Epidermal melanocyte (primary cell): ENCODE results near the gene PRR23E.

Source experiments
- DNase-seq: peaks from one replicate; pipeline ENCODE4 v3.0.0; 2011; ENCODE audit warnings: low spot score; ENCODE audit not compliant: insufficient read length

PRR23E gene

DNA sequence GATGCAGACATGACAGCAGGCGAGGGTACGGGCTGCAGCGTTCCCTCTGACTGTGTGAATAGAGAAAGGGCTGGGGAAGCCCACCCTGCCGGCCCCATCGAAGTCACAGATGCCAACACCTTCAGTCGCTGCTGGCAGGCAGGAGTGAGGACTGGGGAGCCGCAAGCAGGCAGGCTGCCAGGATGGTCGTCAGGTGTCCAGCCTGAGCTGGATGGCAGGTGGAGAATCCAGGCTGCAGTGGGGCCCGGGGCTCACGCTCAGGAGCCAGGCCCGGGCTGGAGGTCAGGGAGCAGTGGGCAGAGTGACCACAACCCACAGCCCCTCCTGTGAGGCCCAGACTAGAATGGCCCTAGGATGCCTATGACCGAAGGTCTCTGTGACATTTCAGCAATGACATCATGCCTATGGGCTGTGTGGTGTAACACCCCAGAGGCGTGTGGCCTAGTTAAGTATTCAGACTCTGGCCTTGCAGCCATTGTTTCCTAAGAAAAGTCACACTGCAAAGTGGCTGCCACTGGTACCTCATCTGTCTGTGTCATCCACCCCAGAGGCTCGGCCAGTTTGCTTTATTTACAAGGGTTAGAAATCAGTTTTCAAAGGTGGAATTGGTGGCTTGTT lies 15.7 kb downstream of the PRR23E start:
- no peak for DNase-seq

GRCh38 chr3:127209155-127209839 lies 16.4 kb downstream of the PRR23E start:
- no peak for DNase-seq

GRCh38 chr3:127209840-127210653 lies 17.1 kb downstream of the PRR23E start:
- DNase-seq: no peak

DNA sequence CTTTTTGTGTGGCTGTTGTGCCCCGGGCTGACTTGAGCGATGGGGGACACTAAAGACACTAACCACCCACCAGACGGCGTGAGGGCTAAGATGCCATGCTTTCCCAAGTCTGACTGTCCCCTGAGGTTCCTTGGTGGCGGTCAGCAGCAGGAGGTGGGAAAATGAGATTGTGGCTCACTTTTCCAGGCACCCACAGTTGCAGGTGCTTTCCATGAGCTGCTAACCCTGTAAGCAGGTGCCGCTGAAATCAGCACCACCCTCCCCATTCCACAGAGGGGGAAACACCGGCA lies 17.7 kb downstream of the PRR23E start:
- no peak for DNase-seq

GRCh38 chr3:127211118-127212060 lies 18.5 kb downstream of the PRR23E start:
- no peak for DNase-seq

DNA sequence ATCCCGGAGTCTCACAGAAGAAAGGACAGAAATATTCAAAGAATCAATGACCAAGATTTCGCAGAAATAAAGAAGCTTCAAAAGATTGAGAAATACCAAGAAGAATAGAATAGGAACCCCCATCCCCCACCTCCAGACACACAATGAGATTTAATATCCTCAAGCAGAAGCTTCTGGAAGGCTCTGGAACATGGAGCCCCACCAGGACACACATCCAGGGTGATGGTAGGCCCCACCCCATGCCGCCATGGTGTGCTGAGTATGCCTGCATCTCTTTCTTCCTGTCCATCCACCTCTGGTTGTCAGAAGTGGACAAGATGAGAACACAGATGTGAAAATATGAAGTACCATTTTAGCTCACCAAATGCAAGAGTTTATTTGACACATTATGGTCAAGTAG lies 19.3 kb downstream of the PRR23E start:
- DNase-seq: no peak

DNA sequence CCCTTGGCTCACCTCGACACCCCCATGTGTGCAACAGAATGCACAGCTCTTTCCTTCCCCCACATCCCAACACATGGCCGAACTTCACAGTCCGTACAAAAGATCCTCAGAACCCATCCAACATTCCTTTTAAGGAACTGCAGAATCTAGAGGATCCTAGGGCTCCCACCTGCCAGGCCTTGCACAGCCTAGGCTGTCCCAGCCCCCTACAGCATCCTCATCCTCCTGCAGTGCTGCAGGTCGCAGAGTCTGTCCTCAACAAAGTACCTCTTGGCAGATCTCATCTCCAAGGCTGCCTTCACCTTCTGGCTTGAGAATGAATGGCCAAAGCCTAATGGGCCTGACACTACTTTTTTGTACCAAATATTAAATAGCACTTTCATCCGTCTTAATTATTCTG lies 19.8 kb downstream of the PRR23E start:
- DNase-seq: no peak

GRCh38 chr3:127213381-127213918 lies 20.5 kb downstream of the PRR23E start:
- no peak for DNase-seq

DNA sequence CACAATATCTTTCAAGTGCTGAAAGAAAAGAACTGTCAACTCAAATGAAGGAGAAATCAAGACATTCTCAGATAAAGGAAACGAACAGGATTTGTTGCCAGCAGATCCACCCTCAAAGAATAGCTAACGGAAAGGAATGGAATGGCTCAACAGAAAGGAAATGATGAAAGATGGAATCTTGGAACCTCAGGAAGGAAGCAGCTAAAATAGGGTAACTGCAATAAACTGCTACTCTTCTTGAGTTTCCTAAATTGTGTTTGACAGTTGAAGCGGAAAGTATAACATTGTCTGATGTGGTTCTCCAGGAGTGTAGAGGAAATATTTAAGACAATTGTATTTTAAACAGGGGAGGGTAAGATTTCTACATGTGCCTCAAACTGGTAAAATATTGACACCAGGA lies 22.0 kb downstream of the PRR23E start:
- DNase-seq: no peak

DNA sequence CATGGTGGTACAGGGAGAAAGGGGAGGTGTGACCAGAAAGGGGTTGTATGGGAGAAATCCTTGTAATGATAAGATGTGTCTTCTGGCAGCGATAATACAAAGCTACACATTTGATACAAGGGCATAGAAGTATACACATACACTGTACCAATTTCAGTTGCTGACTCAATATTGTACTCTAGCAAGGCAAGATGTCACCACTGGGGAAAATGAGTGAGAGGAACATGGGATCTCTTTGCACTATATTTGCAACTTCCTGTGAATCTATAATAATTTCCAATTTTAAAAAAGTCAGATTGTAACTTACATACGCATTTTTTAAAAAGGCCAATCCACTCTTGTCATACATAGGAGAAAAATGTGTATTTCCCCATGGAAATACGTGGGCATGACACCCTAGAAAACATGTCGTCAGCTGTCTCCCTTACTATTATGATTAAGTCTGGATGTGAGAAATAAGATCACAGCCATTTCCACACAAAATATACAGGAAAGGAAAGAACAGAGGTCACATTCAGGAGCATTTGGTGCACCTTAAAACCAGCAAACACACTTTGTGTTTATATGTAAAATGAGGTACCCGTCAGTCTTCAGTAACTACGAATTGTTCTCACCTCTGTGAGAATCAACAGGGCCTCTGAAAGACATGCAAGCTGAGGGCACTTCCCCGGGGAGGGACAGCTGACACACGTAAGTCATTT lies 22.9 kb downstream of the PRR23E start:
- DNase-seq: no peak

- no peak for DNase-seq
These were observed 23.7 kb downstream of the PRR23E start for GRCh38 chr3:127216415-127217261.

DNA sequence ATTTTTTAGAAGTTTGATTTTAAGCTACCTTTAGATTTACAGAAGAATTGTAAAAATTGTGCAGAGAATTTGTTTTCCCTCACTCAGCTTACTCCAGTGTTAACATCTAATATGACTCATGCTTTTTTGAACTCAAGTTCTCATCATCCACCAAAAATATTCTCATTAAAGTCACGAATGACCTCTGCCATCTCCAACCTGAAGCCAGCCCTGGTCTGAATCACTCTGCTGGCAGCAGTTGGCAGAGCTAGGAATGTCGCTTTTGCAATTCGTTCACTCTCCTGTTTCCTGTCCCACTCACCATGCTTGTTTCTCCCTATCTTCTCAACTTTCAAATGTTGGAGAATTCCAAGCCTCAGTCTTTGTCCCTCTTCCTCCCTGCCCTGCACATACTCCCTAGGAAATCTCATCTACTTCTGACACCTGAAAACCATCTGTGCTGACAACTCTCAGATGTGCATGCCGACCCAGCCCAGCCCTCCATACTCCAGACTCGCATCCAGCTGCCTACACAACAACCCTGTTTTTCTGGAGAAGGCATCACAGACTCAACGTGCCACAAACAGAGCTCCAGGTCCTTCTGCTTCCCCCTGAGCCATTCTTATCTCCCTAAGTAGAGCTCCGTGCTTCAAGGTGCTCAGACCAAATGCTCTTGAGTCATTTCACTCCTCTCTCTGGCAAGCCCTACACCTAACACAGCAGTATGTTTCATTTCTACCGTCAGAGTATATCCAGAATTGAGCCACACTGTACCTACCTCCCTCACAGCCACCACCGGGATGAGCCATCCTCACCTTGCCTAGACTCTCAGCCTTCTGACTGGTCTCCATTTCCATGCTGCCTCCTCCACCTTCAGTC lies 24.9 kb downstream of the PRR23E start:
- DNase-seq: no peak

DNA sequence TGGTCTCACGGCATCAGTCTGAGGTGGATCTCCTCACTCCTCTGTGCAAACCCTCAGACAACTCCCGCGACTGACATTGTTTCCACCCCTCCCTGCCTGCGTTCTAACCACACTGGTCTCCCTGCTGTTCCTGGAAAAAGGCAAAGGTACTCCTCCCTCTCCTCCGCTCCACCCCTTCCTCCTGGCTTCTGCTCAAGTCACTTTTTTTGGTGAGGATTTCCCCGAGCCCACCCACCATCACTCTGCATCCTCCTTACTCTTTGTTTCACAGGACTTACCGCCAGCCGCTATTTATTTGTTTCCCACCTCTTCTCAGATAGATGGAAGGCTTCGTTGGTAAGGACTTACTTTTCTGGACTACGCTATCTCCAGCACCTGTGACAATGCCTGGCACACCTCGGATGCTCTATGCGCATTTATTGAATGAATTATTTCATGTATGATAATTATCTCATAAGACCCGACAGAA lies 25.6 kb downstream of the PRR23E start:
- no peak for DNase-seq

DNA sequence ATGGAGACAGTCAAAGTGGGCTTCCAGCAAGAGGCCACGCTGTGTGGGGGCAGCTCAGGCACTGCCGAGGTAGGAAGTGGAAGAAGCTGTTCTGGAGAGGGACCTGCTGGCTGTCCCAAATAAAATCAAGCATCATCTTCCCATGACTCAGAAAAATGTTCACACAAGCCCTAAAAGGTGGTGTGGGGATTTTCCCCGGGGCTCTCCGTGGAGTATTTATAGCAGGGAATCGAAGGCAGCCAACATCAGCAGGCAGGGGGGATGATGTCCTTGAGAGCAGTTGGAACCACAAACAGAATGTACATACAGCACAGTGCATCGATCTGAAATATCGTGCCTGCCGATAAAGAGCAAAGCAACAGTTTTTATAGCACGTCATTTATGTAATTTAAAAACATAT lies 27.6 kb downstream of the PRR23E start:
- no peak for DNase-seq

- no peak for DNase-seq
These were observed 28.1 kb downstream of the PRR23E start for GRCh38 chr3:127221037-127221436.

DNA sequence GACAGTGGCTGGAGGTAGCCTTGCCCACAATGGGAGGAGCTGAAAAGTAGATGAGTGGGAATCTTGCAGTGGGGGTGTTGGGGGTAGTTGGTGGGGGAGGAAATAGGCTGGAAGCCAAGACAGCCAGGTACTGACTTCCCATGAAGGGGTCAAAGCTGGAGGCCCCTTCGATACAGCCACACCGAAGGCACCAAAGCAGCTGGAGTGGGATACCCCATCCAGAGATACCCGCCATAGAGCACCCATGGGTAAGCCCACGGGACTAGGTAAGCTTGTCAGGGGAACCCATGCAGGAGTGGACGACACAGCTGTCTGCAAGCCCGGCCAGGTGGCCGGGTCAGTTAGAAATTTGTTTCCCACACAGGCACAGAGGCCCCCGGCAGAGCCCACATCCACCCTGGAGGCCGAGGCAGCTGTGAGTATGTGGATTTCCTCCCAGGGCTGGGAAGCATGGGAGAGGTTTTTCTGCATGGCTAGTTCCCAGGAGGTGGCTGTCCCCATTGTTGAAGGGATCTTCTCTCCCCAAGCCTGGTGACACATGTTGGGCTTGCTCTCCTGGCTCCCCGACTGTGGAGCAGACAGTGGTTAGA lies 28.6 kb downstream of the PRR23E start:
- DNase-seq: no peak

GRCh38 chr3:127222163-127222562 lies 29.2 kb downstream of the PRR23E start:
- no peak for DNase-seq

GRCh38 chr3:127222664-127223063 lies 29.7 kb downstream of the PRR23E start:
- DNase-seq: no peak
